Measurements from ENCODE around the gene HSPA9.
A peak's percentile ranks its signal among the peaks of the same experiment; 100 is the strongest.

HSPA9 gene

DNA sequence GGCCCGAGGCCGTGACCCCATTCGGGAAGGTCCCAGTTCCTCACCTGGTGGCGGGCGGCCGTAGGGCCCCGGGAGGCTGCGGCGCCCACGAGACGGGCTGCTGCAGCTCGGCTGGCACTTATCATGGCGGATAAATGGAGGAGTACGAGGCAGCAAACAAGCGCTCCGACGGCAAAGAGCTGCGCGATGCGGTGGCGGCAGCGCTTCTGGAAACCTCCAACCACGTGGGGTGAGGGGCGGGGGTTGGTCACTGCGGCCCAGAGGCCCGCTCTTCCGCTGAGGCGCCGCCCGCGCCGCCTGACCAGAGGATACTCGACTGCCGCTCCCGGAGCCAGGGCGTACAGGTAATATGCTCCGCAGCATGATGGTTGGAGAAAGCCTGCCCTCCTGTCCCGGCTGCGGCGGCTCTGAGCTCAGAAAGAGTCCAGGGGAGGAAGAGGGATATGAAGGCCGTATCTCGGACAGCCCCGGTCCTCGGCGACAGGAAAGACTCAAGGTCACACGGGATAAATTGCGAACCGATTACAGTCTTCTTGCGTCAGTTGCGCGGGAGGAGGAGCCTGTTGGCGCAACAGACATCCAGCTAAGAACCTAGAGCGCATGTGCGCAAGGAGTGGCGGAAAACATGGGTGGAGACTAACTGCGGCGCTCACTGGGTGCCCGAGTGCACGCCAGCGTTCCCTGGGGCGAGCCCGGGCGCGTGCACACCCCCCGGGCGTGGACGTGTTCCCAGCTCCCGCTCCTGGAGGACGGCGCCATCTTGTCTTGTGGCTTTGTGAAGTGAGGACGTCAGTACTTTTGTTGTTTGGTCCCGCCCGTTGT is at the start of gene HSPA9:
HSPA9 (minus strand) TSS at position 208 of the 822 bp plus-strand sequence; CDS start at position 125, 83 bp downstream.
- peak; percentile 97 for DNase-seq

GRCh38 chr5:138623053-138623452 is 47.9 kb upstream of the HSPA9 start:
- no peak for DNase-seq

DNA sequence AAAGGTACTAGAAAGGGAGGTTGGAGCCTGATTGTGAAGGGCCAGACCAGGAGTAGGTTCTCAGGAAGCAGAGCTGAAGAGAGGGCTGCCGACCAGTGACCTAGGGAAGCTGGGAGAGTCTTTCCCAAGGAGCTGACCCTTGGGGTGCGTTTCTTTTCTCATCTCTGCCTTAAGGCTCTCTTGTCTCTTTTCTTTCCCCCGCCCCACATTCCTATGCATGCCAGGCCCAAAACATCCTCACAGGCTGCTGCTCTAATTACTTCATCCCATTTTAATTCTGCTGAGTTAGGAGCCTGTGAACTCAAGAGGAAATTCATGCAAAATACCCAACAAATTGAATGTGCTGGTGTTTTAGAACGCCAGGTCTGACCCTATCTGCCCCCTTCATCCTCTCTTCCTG is 46.9 kb upstream of the HSPA9 start:
- DNase-seq: no peak

DNA sequence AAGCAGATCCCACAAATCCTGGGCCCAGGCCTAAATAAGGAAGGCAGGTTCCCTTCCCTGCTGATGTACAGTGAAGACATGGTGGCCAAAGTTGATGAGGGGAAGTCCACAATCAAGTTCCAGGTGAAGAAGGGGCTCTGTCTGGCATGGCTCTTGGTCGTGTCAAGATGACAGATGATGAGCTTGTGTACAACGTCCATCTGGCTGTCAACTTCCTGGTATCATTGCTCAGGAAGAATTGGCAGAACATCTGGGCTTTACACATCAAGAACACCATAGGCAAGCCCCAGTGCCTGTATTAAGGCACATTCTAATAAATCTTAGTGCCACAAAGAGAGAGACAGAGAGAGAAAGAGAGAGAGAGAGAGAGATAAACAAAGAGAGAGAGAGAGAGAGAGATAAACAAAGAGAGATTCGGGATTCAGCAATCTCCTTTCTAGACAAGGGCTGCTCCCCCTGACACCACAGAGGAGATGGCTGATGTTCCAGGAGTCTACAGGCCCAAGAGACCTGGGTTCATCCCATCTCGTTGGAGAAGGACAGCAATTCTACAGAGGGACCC is 45.5 kb upstream of the HSPA9 start:
- no peak for DNase-seq

GRCh38 chr5:138616508-138616907 is 41.3 kb upstream of the HSPA9 start:
- no peak for DNase-seq

- DNase-seq: no peak
Measured at GRCh38 chr5:138615461-138615860, 40.3 kb upstream of the HSPA9 start.

DNA sequence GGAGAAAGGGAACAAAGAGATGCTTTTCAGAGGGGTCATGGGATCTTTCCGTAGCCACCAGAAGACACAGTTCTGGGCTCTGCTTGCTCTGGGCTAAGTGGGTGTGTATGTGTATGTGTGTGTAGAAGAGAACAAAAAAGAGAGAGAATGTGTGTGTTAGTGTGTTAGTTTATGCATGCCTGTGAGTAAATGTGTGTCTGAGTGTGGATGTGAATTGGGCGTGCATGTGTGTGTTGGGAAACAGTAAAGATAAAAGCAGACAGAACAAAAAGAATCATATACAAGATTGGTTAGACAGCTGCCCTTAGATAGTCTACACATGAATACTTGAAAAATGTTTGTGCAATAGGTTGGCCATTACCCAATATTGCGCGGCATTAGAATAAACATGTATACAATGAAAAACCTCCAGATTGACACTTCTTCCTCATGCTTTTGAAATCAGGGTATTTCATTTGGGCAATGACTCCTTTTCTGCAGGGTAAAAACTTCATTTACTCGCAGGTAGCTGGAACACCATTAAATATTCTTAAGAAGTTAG is 36.5 kb upstream of the HSPA9 start:
- DNase-seq: no peak

DNA sequence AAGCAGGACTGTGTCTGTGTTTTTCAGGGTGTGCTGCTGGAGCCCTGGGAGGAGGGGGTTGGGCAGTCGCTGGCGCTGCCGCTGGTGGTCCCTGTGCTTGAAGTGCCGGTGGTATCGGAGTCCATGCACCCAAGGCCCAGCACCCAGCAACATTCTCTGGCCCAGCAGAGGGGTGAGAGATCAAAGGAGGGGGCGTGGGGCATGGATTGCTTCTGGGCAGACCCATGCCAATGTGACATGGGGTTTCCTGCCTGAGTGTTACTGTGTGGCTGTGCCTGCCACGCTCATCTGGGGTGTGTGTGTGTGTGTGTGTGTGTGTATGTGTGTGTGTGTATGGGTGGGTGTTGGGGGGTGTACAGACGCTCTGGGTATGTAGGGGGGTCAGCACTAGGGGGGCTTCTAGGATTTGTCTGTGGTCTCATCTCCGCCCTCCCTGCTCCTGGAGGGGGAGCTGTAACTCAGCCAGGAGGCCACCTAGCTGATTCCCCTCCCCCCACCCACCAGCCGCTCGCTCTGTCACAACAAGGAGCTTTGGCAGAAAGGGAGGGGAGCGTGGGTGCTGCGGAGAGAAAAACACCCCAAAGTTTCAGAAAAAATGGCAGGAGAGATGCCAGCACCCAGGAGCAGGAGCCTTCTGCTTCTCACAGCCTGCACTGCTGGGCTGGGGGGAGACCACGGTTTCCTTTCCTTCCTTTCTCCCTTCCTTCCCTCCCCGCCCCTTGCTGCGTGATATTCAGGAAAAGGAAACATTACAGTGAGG is 35.9 kb upstream of the HSPA9 start:
- no peak for DNase-seq

GRCh38 chr5:138610415-138610917 is 35.3 kb upstream of the HSPA9 start:
- DNase-seq: no peak

GRCh38 chr5:138606378-138607064 is 31.3 kb upstream of the HSPA9 start:
- DNase-seq: no peak

- DNase-seq: no peak
Measured at GRCh38 chr5:138605254-138605972, 30.2 kb upstream of the HSPA9 start.

- no peak for DNase-seq
Measured at GRCh38 chr5:138604176-138604785, 29.1 kb upstream of the HSPA9 start.

DNA sequence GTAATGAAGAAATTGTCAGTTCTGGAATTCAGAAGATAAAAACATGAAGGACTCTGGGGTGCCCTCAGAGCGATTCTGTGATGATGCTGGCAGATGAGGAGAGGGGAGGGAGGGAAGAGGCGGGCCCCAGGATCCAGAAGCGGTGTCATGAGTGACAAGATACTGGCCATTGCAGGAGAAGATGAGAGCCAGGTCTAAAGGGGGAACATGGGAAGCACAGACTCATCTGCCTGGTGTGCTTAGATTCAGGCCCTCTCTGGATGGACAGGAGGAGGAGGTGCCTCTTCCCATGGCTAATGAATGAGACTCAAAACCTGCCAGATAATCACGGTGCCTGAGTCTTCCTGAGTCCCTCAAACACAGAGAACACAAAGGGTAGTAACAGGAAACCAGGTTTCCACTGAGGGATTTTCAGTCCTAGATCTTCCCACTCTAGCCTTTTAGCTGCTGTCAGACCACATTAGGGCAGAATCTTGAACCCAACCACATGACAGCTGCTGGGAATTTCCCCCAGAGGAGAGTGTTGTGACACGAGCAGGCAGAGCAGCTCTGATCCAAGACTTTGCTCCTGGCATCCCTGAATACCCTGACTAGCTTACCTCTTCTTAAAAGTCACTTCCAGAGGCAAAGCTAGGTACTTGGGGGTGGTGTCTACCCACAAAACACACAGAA is 28.2 kb upstream of the HSPA9 start:
- DNase-seq: peak; percentile 16

GRCh38 chr5:138602371-138603000 is 27.3 kb upstream of the HSPA9 start:
- DNase-seq: no peak

GRCh38 chr5:138601444-138601843 is 26.2 kb upstream of the HSPA9 start:
- no peak for DNase-seq

DNA sequence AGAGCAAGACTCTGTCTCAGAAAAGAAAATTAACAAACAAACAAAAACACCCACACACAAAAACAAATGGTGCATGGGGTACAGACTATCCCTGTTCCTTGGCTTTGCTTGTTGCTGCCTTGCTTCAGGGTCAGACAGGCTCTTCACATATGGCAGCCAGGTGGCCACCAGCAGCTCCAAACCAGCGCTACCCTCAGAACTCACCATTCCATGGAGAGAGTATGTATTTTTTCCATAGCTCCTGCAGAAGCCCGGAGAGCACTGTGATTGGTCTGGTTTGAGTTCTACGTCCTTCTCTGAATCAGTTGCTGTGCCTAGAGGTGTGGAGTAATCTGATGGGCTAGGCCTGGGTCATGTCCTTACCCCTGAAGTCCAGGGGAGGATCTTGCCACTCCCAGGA is 25.2 kb upstream of the HSPA9 start:
- DNase-seq: no peak

- no peak for DNase-seq
Measured at GRCh38 chr5:138597661-138598400, 22.6 kb upstream of the HSPA9 start.

- no peak for DNase-seq
Measured at GRCh38 chr5:138596105-138596881, 21.1 kb upstream of the HSPA9 start.
